K562 (cell line): ENCODE data around the gene HADHA. TPM values are rescaled to one million over a fixed set of nuclear protein-coding genes. Genes with fewer than 3 reads are reported as not detected.
A peak's percentile ranks its signal among the peaks of the same experiment; 100 is the strongest.

Experiments
- ATAC-seq: fragments of 200-7000 bp; cut with Tn5 transposase; 3 replicates; pipeline ENCODE4 v1.9.1; 2020; ENCODE audit warnings: moderate library complexity
- BruUV-seq: library from RNA; stranded (reverse); fragments of 400-500 nt; replicated peaks from 2 replicates; lab custom pipeline; 2021; lab: Mats Ljungman, UMichigan
- CTCF ChIA-PET: fragments of 300-600 bp; formaldehyde crosslinking; extraction: SDS; loops from one replicate; lab custom pipeline; 2021; ENCODE audit warnings: low intra/inter-chr PET ratio; lab: Yijun Ruan, JAX
- POLR2A ChIA-PET: fragments of 300-600, 350-650 bp; sonication (Branson Sonifier 250); formaldehyde crosslinking; extraction: SDS; loops from one replicate; lab custom pipeline; 2021; ENCODE audit warnings: antibody characterized with exemption, inconsistent platforms; lab: Yijun Ruan, JAX
- DNase-seq, 4 experiments: peaks; one replicate each; pipeline versions ENCODE4 v3.0.0 to v3.0.0-alpha.2; 2011 to 2018; ENCODE audit warnings: low spot score in 3 of 4, mixed read lengths in 3 of 4; ENCODE audit errors: extremely low read depth in 1 of 4
- FAIRE-seq: peaks from 2 replicates; lab custom pipeline; 2011; peaks lifted over from hg19 to GRCh38; lab: Jason Lieb, UNC
- H2AFZ ChIP-seq: 2 replicates; pipeline ENCODE4 v1.6.0; 2011; ENCODE audit warnings: low read depth, low read length, control low read depth, inconsistent platforms
- H3K27ac ChIP-seq: fragments of 200-600 bp; 3 replicates; pipeline ENCODE4 v1.8.0; 2011; ENCODE audit warnings: low read depth, mild to moderate bottlenecking, control low read depth, inconsistent platforms, low read length, moderate library complexity, mixed read lengths; ENCODE audit errors: extremely low read depth
- H3K27me3 ChIP-seq, 2 experiments: fragments of 300-600 bp in 1 of 2; 2 replicates in 1 of 2; 3 replicates in 1 of 2; pipeline versions ENCODE4 v1.6.0 to v1.8.0; 2011; ENCODE audit warnings: inconsistent platforms in 2 of 2, low read length in 2 of 2, mild to moderate bottlenecking in 1 of 2, mixed read lengths in 1 of 2, moderate library complexity in 1 of 2; ENCODE audit not compliant: control insufficient read depth in 2 of 2, insufficient read depth in 2 of 2
- H3K36me3 ChIP-seq: fragments of 300-600 bp; 3 replicates; pipeline ENCODE4 v1.8.0; 2011; ENCODE audit warnings: mild to moderate bottlenecking, low read length, inconsistent platforms; ENCODE audit not compliant: control insufficient read depth, insufficient read depth
- H3K4me1 ChIP-seq, 2 experiments: fragments of 200-600 bp in 1 of 2; replicated peaks in 1 of 2; 2 replicates in 1 of 2; 3 replicates in 1 of 2; pipeline versions ENCODE4 v1.5.1 to v1.8.0; 2011; ENCODE audit warnings: inconsistent platforms in 2 of 2, low read length in 2 of 2, mild to moderate bottlenecking in 1 of 2, mixed read lengths in 1 of 2, moderate library complexity in 1 of 2; ENCODE audit not compliant: control insufficient read depth in 2 of 2, insufficient read depth in 2 of 2
- H3K4me2 ChIP-seq: 2 replicates; pipeline ENCODE4 v1.6.1; 2011; ENCODE audit warnings: low read length, control low read depth, inconsistent platforms, mixed read lengths; ENCODE audit not compliant: insufficient read depth
- H3K4me3 ChIP-seq: fragments of 200-600 bp; sonication (generic), shearing (Covaris generic); 2 replicates; pipeline ENCODE4 v1.5.1; 2016; ENCODE audit warnings: control low read depth, inconsistent platforms
- H3K79me2 ChIP-seq: fragments of 200-600 bp; 3 replicates; pipeline ENCODE4 v1.8.0; 2011; ENCODE audit warnings: low read length, inconsistent platforms; ENCODE audit not compliant: control insufficient read depth, insufficient read depth
- H3K9ac ChIP-seq, 2 experiments: 2 replicates each; pipeline versions ENCODE4 v1.6.0 to v1.6.1; 2011; ENCODE audit warnings: low read depth in 2 of 2, low read length in 2 of 2, control low read depth in 1 of 2, inconsistent platforms in 1 of 2, mild to moderate bottlenecking in 1 of 2, mixed read lengths in 1 of 2; ENCODE audit not compliant: insufficient read depth in 1 of 2
- H3K9me1 ChIP-seq: one replicate; pipeline ENCODE4 v1.6.0; 2011; ENCODE audit warnings: inconsistent platforms, mild to moderate bottlenecking, low read length, moderate library complexity; ENCODE audit not compliant: control insufficient read depth, insufficient read depth
- H3K9me3 ChIP-seq: replicated peaks from 2 replicates; pipeline ENCODE4 v1.5.1; 2011; ENCODE audit warnings: low read depth, low read length, inconsistent platforms; ENCODE audit not compliant: control insufficient read depth, insufficient read depth
- H4K20me1 ChIP-seq: replicated peaks from 2 replicates; pipeline ENCODE4 v1.6.1; 2011; ENCODE audit warnings: low read length, inconsistent platforms, mixed read lengths; ENCODE audit not compliant: control insufficient read depth, insufficient read depth
- FOXK2 ChIP-seq, 2 experiments: fragments of 450-650 bp; IDR thresholded peaks in 1 of 2; conservative IDR thresholded peaks in 1 of 2; 2 replicates each; pipeline ENCODE4 v1.6.1; 2016; ENCODE audit warnings: low read depth in 2 of 2, mild to moderate bottlenecking in 1 of 2
- GATAD2A ChIP-seq: fragments of 450-650 bp; IDR thresholded peaks from 2 replicates; pipeline ENCODE4 v1.6.1; 2017
- HMG20B ChIP-seq: fragments of 250-450 bp; sonication (Bioruptor Pico); IDR thresholded peaks from 2 replicates; pipeline ENCODE4 v1.5.0; 2021; ENCODE audit warnings: mild to moderate bottlenecking
- KLF13 ChIP-seq: fragments of 450-650 bp; IDR thresholded peaks from 2 replicates; pipeline ENCODE4 v1.6.1; 2016; ENCODE audit warnings: missing genetic modification characterization, low read depth, mild to moderate bottlenecking, missing compliant biosample characterization, moderate library complexity, borderline replicate concordance
- NFE2 ChIP-seq: IDR thresholded peaks from 2 replicates; pipeline ENCODE4 v1.6.1; 2014; ENCODE audit warnings: antibody characterized with exemption, low read depth
- POLR3G ChIP-seq: IDR thresholded peaks from 2 replicates; pipeline ENCODE4 v1.6.1; 2011; ENCODE audit not compliant: insufficient read length, insufficient replicate concordance; ENCODE audit errors: extremely low read depth
- SAFB ChIP-seq: fragments of 200-400 bp; formaldehyde crosslinking; IDR thresholded peaks from 2 replicates; pipeline ENCODE4 v1.6.1; 2017; ENCODE audit warnings: low read depth, low read length, borderline replicate concordance
- SMC3 ChIP-seq: conservative IDR thresholded peaks from 2 replicates; pipeline ENCODE4 v1.6.1; 2011; ENCODE audit warnings: low read depth, low read length, improper control_type of control experiment; ENCODE audit not compliant: insufficient read depth
- SP2 ChIP-seq: IDR thresholded peaks from 2 replicates; pipeline ENCODE4 v1.6.1; 2011; ENCODE audit warnings: mild to moderate bottlenecking, low read depth, low read length, moderate library complexity; ENCODE audit not compliant: poor library complexity, severe bottlenecking; ENCODE audit errors: extremely low read depth
- TBL1XR1 ChIP-seq, 2 experiments: IDR thresholded peaks; 2 replicates each; pipeline ENCODE4 v1.6.1; 2012; ENCODE audit warnings: improper control_type of control experiment in 2 of 2, low read length in 2 of 2, mild to moderate bottlenecking in 1 of 2
- TEAD2 ChIP-seq: fragments of 450-650 bp; IDR thresholded peaks from 2 replicates; pipeline ENCODE4 v1.6.1; 2016; ENCODE audit warnings: missing genetic modification characterization, control low read depth, missing compliant biosample characterization
- WGBS: fragments of 100-300 bp; shearing (Covaris generic); methylation state at CpG from one replicate; pipeline ENCODE4 v1.1.6; 2016; ENCODE audit warnings: low coverage, mixed read lengths; ENCODE audit not compliant: insufficient coverage; ENCODE audit errors: missing lambda C conversion rate; 5-methylcytosine and 5-hydroxymethylcytosine counted together
- in situ Hi-C: fragments of 300-500 bp; cut with MboI; formaldehyde crosslinking; loops from 4 replicates; pipeline ENCODE4 v1.15.0; 2018; ENCODE audit warnings: inconsistent platforms, mixed read lengths
- intact Hi-C: fragments of 100-400 bp; cut with micrococcal nuclease; formaldehyde crosslinking; loops from 2 replicates; pipeline ENCODE4 v1.14.2; 2022
- polyA plus RNA-seq, 8 experiments: library from polyadenylated mRNA; depleted of rRNA in 4 of 8; stranded (reverse) in 5 of 8; unstranded in 3 of 8; fragments of >200 nt; fragmentation: Nextera tagmentation in 2 of 8; fragmentation: Illumina TruSeq in 1 of 8; extraction: Ambion mirVana in 2 of 8; extraction: Trizol in 1 of 8; gene quantifications; 2 replicates each; pipeline versions ENCODE4 v1.2.1 to v1.2.3, GENCODE V29; 2011 to 2014; ENCODE audit warnings: inconsistent platforms in 1 of 8, missing spikeins in 1 of 8
- total RNA-seq, 7 experiments: library from RNA; depleted of rRNA in 6 of 7; stranded (reverse); fragments of >200 nt in 6 of 7; fragmentation: Illumina TruSeq in 2 of 7; extraction: Trizol in 2 of 7; gene quantifications; 2 replicates each; pipeline versions ENCODE4 v1.2.1 to v1.2.3, GENCODE V29; 2011 to 2021; ENCODE audit warnings: low replicate concordance in 1 of 7
- TF ChIP-seq, protein P1 (sequence below), 2 experiments: IDR thresholded peaks in 1 of 2; conservative IDR thresholded peaks in 1 of 2; 2 replicates each; pipeline ENCODE4 v1.6.1; 2016; ENCODE audit warnings: low read depth in 2 of 2, mild to moderate bottlenecking in 1 of 2, missing compliant biosample characterization in 1 of 2, missing genetic modification characterization in 1 of 2, moderate library complexity in 1 of 2

The HADHA gene
- total and polyA plus RNA-seq, 9 of the 15 experiments (the other 6 are each of a cell fraction or from before 2014, with no cell fraction given) = 145 to 326 (median 202) TPM

DNA sequence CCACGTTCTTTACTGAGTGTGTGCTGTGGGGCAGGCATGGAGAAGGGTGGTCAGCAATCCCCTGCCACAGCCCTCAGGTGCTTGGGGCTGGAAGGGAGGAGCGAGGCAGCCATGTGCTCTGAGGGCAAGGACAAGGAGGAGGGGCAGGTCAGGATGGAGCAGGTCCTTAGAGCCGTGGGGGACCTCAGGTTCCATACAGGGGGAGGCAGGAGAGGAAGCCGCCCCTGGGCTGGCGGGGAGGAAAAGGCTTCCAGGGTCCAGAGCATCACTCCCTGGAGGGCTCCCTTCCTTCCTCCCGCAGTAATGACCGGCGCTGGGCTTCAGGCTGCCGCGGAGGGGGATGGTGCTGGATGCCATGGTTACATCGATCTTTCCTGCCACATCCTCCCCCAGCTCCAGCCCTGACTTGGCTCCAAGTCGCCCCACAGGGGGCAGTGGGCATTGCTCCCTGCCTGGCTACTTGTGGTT lies 65.0 kb downstream of the HADHA start:
- TF ChIP-seq GATAD2A (no peak), NFE2 (no peak), SMC3 (no peak), TBL1XR1 (IDR thresholded peaks at IDR 0.05; ENCODE audit: low read length in 2 of 2) (no peak), HMG20B (no peak), SP2 (no peak), FOXK2 (conservative IDR thresholded peaks at IDR 0.05 in 1 of 2, IDR thresholded peaks at IDR 0.05 in 1 of 2; ENCODE audit: low read depth in 2 of 2) (no peak), SAFB (no peak), POLR3G (no peak), TEAD2 (tag) (no peak), KLF13 (no peak)
- TF ChIP-seq, protein P1, sequence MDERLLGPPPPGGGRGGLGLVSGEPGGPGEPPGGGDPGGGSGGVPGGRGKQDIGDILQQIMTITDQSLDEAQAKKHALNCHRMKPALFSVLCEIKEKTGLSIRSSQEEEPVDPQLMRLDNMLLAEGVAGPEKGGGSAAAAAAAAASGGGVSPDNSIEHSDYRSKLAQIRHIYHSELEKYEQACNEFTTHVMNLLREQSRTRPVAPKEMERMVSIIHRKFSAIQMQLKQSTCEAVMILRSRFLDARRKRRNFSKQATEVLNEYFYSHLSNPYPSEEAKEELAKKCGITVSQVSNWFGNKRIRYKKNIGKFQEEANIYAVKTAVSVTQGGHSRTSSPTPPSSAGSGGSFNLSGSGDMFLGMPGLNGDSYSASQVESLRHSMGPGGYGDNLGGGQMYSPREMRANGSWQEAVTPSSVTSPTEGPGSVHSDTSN (CRISPR knock-in tag; IDR thresholded peaks at IDR 0.05; ENCODE audit: low read depth) = no peak
- TF ChIP-seq, protein P1 (tag; conservative IDR thresholded peaks at IDR 0.05; ENCODE audit: low read depth) = no peak
- Histone ChIP-seq H3K9me1 (no peaks in the 10 kb centered on the region), H3K27ac (no peak overlapping the region), H3K4me1 (peaks cover 6 to 32% of the 10 kb centered on the region in 2 experiments; a peak in 4 of 5 replicates), H3K9ac (peak overlapping the region in 1 of 2 experiments; percentile 86; a peak in 3 of 4 replicates), H2AFZ (peak overlapping the region; percentile 66), H3K27me3 (no peaks in the 10 kb centered on the region), H3K79me2 (no peaks in the 10 kb centered on the region), H3K4me3 (no peak overlapping the region), H3K36me3 (no peaks in the 10 kb centered on the region), H3K9me3 (no peaks in the 10 kb centered on the region), H3K4me2 (0 out of 2 replicates have a peak overlapping the region, but pooled peaks have one; percentile 32), H4K20me1 (no peaks in the 10 kb centered on the region)
- DNase-seq (peak in 2 of 4 experiments; percentile 7 to 17), FAIRE-seq (no peak), ATAC-seq (no peak)
- intact Hi-C loops (no loop called here), in situ Hi-C loops (no loop called here)
- no TSS peak for BruUV-seq
- ChIA-PET CTCF (no interaction called here), POLR2A (no interaction called here)
- 49% methylated on average over 9 of the region's 12 CpGs for whole genome bisulfite sequencing
